Smooth muscle cell of the brain vasculature (primary cell): Measurements from ENCODE around the gene NRN1L.
A peak's percentile ranks its signal among the peaks of the same experiment; 100 is the strongest.

ENCODE experiments used
- DNase-seq: peaks from one replicate; pipeline ENCODE4 v3.0.0-alpha.2; 2012; ENCODE audit warnings: low read depth, low spot score

NRN1L gene

GRCh38 chr16:67935402-67936123 is 50.9 kb downstream of the NRN1L start:
- DNase-seq = peak; percentile 73
